Measurements from ENCODE around the gene ISCA1.

Gene ISCA1

GRCh38 chr9:86287013-86287412, 4.7 kb upstream of the ISCA1 start:
- H3K27ac ChIP-seq (ENCODE audit: insufficient read depth, low read length, poor library complexity, severe bottlenecking): no peak overlapping the region
- no peak for DNase-seq
- peaks cover 6% of the 10 kb centered on the region for H3K4me1 ChIP-seq (ENCODE audit: control insufficient read depth, insufficient read depth, low read length, poor library complexity, severe bottlenecking)
- no peaks in the 10 kb centered on the region for H3K27me3 ChIP-seq (replicated peaks; ENCODE audit: control insufficient read depth, insufficient read depth, low read length, poor library complexity, severe bottlenecking)
- no peak overlapping the region for H3K4me3 ChIP-seq (ENCODE audit: insufficient read depth, low read depth, low read length, poor library complexity, severe bottlenecking)
- H3K36me3 ChIP-seq (ENCODE audit: control insufficient read depth, insufficient read depth, low read length): peaks cover 8% of the 10 kb centered on the region
- H3K9me3 ChIP-seq (ENCODE audit: control insufficient read depth, low read length): no peaks in the 10 kb centered on the region

- Histone ChIP-seq H3K27ac (ENCODE audit: insufficient read depth, low read length, poor library complexity, severe bottlenecking) (no peak overlapping the region), H3K36me3 (ENCODE audit: control insufficient read depth, insufficient read depth, low read length) (peaks cover 8% of the 10 kb centered on the region), H3K4me3 (ENCODE audit: insufficient read depth, low read depth, low read length, poor library complexity, severe bottlenecking) (no peak overlapping the region), H3K4me1 (ENCODE audit: control insufficient read depth, insufficient read depth, low read length, poor library complexity, severe bottlenecking) (peaks cover 9% of the 10 kb centered on the region), H3K9me3 (ENCODE audit: control insufficient read depth, low read length) (no peaks in the 10 kb centered on the region), H3K27me3 (replicated peaks; ENCODE audit: control insufficient read depth, insufficient read depth, low read length, poor library complexity, severe bottlenecking) (no peaks in the 10 kb centered on the region)
- DNase-seq: no peak
These were observed 3.9 kb upstream of the ISCA1 start for GRCh38 chr9:86286278-86286677.

- H3K27ac ChIP-seq (ENCODE audit: insufficient read depth, low read length, poor library complexity, severe bottlenecking): peak overlapping the region; percentile 14
These were observed 2.9 kb upstream of the ISCA1 start for GRCh38 chr9:86285261-86285660.

GRCh38 chr9:86282979-86283535, 719 bp upstream of the ISCA1 start:
- H3K27ac ChIP-seq (ENCODE audit: insufficient read depth, low read length, poor library complexity, severe bottlenecking): peak overlapping the region; percentile 95
- DNase-seq: peak in 1 of 3 donors; percentile 3
- H3K27me3 ChIP-seq (replicated peaks; ENCODE audit: control insufficient read depth, insufficient read depth, low read length, poor library complexity, severe bottlenecking): no peaks in the 10 kb centered on the region
- peaks cover 2% of the 10 kb centered on the region for H3K36me3 ChIP-seq (ENCODE audit: control insufficient read depth, insufficient read depth, low read length)
- H3K9me3 ChIP-seq (ENCODE audit: control insufficient read depth, low read length): no peaks in the 10 kb centered on the region
- H3K4me1 ChIP-seq (ENCODE audit: control insufficient read depth, insufficient read depth, low read length, poor library complexity, severe bottlenecking): peaks cover 9% of the 10 kb centered on the region
- H3K4me3 ChIP-seq (ENCODE audit: insufficient read depth, low read depth, low read length, poor library complexity, severe bottlenecking): peak overlapping the region; percentile 83

More at GRCh38 chr9:86285261-86285660, 2.9 kb upstream of the ISCA1 start:
- DNase-seq: no peak
- peaks cover 8% of the 10 kb centered on the region for H3K36me3 ChIP-seq (ENCODE audit: control insufficient read depth, insufficient read depth, low read length)
- H3K9me3 ChIP-seq (ENCODE audit: control insufficient read depth, low read length): no peaks in the 10 kb centered on the region
- H3K4me3 ChIP-seq (ENCODE audit: insufficient read depth, low read depth, low read length, poor library complexity, severe bottlenecking): no peak overlapping the region
- peaks cover 9% of the 10 kb centered on the region for H3K4me1 ChIP-seq (ENCODE audit: control insufficient read depth, insufficient read depth, low read length, poor library complexity, severe bottlenecking)
- no peaks in the 10 kb centered on the region for H3K27me3 ChIP-seq (replicated peaks; ENCODE audit: control insufficient read depth, insufficient read depth, low read length, poor library complexity, severe bottlenecking)

- Histone ChIP-seq H3K27ac (ENCODE audit: insufficient read depth, low read length, poor library complexity, severe bottlenecking) (peak overlapping the region; percentile 95), H3K4me1 (ENCODE audit: control insufficient read depth, insufficient read depth, low read length, poor library complexity, severe bottlenecking) (peaks cover 9% of the 10 kb centered on the region), H3K36me3 (ENCODE audit: control insufficient read depth, insufficient read depth, low read length) (no peaks in the 10 kb centered on the region), H3K9me3 (ENCODE audit: control insufficient read depth, low read length) (no peaks in the 10 kb centered on the region), H3K4me3 (ENCODE audit: insufficient read depth, low read depth, low read length, poor library complexity, severe bottlenecking) (peak overlapping the region; percentile 83), H3K27me3 (replicated peaks; ENCODE audit: control insufficient read depth, insufficient read depth, low read length, poor library complexity, severe bottlenecking) (no peaks in the 10 kb centered on the region)
- no peak for DNase-seq
These were observed 703 bp downstream of the ISCA1 start for GRCh38 chr9:86281593-86282076.

- H3K4me1 ChIP-seq (ENCODE audit: control insufficient read depth, insufficient read depth, low read length, poor library complexity, severe bottlenecking): peaks cover 9% of the 10 kb centered on the region
- no peak overlapping the region for H3K4me3 ChIP-seq (ENCODE audit: insufficient read depth, low read depth, low read length, poor library complexity, severe bottlenecking)
These were observed 1.8 kb downstream of the ISCA1 start for GRCh38 chr9:86280580-86280979.

GRCh38 chr9:86279839-86280238, 2.5 kb downstream of the ISCA1 start:
- DNase-seq: no peak
- Histone ChIP-seq H3K9me3 (ENCODE audit: control insufficient read depth, low read length) (no peaks in the 10 kb centered on the region), H3K4me3 (ENCODE audit: insufficient read depth, low read depth, low read length, poor library complexity, severe bottlenecking) (no peak overlapping the region), H3K27me3 (replicated peaks; ENCODE audit: control insufficient read depth, insufficient read depth, low read length, poor library complexity, severe bottlenecking) (no peaks in the 10 kb centered on the region), H3K4me1 (ENCODE audit: control insufficient read depth, insufficient read depth, low read length, poor library complexity, severe bottlenecking) (peaks cover 9% of the 10 kb centered on the region), H3K27ac (ENCODE audit: insufficient read depth, low read length, poor library complexity, severe bottlenecking) (no peak overlapping the region), H3K36me3 (ENCODE audit: control insufficient read depth, insufficient read depth, low read length) (no peaks in the 10 kb centered on the region)

More at GRCh38 chr9:86280580-86280979, 1.8 kb downstream of the ISCA1 start:
- DNase-seq: no peak
- no peaks in the 10 kb centered on the region for H3K36me3 ChIP-seq (ENCODE audit: control insufficient read depth, insufficient read depth, low read length)
- H3K9me3 ChIP-seq (ENCODE audit: control insufficient read depth, low read length): no peaks in the 10 kb centered on the region
- no peaks in the 10 kb centered on the region for H3K27me3 ChIP-seq (replicated peaks; ENCODE audit: control insufficient read depth, insufficient read depth, low read length, poor library complexity, severe bottlenecking)
- H3K27ac ChIP-seq (ENCODE audit: insufficient read depth, low read length, poor library complexity, severe bottlenecking): no peak overlapping the region

- Histone ChIP-seq H3K4me1 (ENCODE audit: control insufficient read depth, insufficient read depth, low read length, poor library complexity, severe bottlenecking) (peaks cover 4% of the 10 kb centered on the region), H3K4me3 (ENCODE audit: insufficient read depth, low read depth, low read length, poor library complexity, severe bottlenecking) (no peak overlapping the region), H3K36me3 (ENCODE audit: control insufficient read depth, insufficient read depth, low read length) (peaks cover 17% of the 10 kb centered on the region), H3K27ac (ENCODE audit: insufficient read depth, low read length, poor library complexity, severe bottlenecking) (no peak overlapping the region), H3K9me3 (ENCODE audit: control insufficient read depth, low read length) (no peaks in the 10 kb centered on the region), H3K27me3 (replicated peaks; ENCODE audit: control insufficient read depth, insufficient read depth, low read length, poor library complexity, severe bottlenecking) (no peaks in the 10 kb centered on the region)
- no peak for DNase-seq
These were observed 5.3 kb downstream of the ISCA1 start for GRCh38 chr9:86277072-86277471.

- Histone ChIP-seq H3K27me3 (replicated peaks; ENCODE audit: control insufficient read depth, insufficient read depth, low read length, poor library complexity, severe bottlenecking) (no peaks in the 10 kb centered on the region), H3K36me3 (ENCODE audit: control insufficient read depth, insufficient read depth, low read length) (peaks cover 27% of the 10 kb centered on the region), H3K27ac (ENCODE audit: insufficient read depth, low read length, poor library complexity, severe bottlenecking) (no peak overlapping the region), H3K4me3 (ENCODE audit: insufficient read depth, low read depth, low read length, poor library complexity, severe bottlenecking) (no peak overlapping the region), H3K9me3 (ENCODE audit: control insufficient read depth, low read length) (no peaks in the 10 kb centered on the region), H3K4me1 (ENCODE audit: control insufficient read depth, insufficient read depth, low read length, poor library complexity, severe bottlenecking) (no peaks in the 10 kb centered on the region)
- DNase-seq: no peak
These were observed 6.4 kb downstream of the ISCA1 start for GRCh38 chr9:86275962-86276361.

- DNase-seq: no peak
- no peaks in the 10 kb centered on the region for H3K9me3 ChIP-seq (ENCODE audit: control insufficient read depth, low read length)
- H3K4me3 ChIP-seq (ENCODE audit: insufficient read depth, low read depth, low read length, poor library complexity, severe bottlenecking): no peak overlapping the region
- H3K4me1 ChIP-seq (ENCODE audit: control insufficient read depth, insufficient read depth, low read length, poor library complexity, severe bottlenecking): no peaks in the 10 kb centered on the region
- no peaks in the 10 kb centered on the region for H3K27me3 ChIP-seq (replicated peaks; ENCODE audit: control insufficient read depth, insufficient read depth, low read length, poor library complexity, severe bottlenecking)
- H3K36me3 ChIP-seq (ENCODE audit: control insufficient read depth, insufficient read depth, low read length): peaks cover 28% of the 10 kb centered on the region
- H3K27ac ChIP-seq (ENCODE audit: insufficient read depth, low read length, poor library complexity, severe bottlenecking): no peak overlapping the region
These were observed 7.3 kb downstream of the ISCA1 start for GRCh38 chr9:86274821-86275643.
